K562 (cell line): ENCODE data around the gene IARS1.

ENCODE experiments used
- KLF13 ChIP-seq: fragments of 450-650 bp; IDR thresholded peaks from 2 replicates; pipeline ENCODE4 v1.6.1; 2016; ENCODE audit warnings: missing genetic modification characterization, low read depth, mild to moderate bottlenecking, missing compliant biosample characterization, moderate library complexity, borderline replicate concordance
- NRF1 ChIP-seq, 2 experiments: fragments of 450-650 bp; IDR thresholded peaks in 1 of 2; conservative IDR thresholded peaks in 1 of 2; 2 replicates each; pipeline ENCODE4 v1.6.1; 2014; ENCODE audit warnings: mild to moderate bottlenecking in 2 of 2
- RB1 ChIP-seq: fragments of 450-650 bp; IDR thresholded peaks from 2 replicates; pipeline ENCODE4 v1.6.1; 2017; ENCODE audit warnings: low read depth, mild to moderate bottlenecking
- TF ChIP-seq, protein P1 (sequence below), 3 experiments: IDR thresholded peaks in 2 of 3; conservative IDR thresholded peaks in 1 of 3; 2 replicates each; pipeline ENCODE4 v1.5.1; 2011 to 2012; ENCODE audit warnings: low read length in 3 of 3, mild to moderate bottlenecking in 3 of 3, control low read depth in 2 of 3, improper control_type of control experiment in 1 of 3, inconsistent platforms in 1 of 3, low read depth in 1 of 3, mixed read lengths in 1 of 3, moderate library complexity in 1 of 3; ENCODE audit not compliant: insufficient read depth in 2 of 3

DNA sequence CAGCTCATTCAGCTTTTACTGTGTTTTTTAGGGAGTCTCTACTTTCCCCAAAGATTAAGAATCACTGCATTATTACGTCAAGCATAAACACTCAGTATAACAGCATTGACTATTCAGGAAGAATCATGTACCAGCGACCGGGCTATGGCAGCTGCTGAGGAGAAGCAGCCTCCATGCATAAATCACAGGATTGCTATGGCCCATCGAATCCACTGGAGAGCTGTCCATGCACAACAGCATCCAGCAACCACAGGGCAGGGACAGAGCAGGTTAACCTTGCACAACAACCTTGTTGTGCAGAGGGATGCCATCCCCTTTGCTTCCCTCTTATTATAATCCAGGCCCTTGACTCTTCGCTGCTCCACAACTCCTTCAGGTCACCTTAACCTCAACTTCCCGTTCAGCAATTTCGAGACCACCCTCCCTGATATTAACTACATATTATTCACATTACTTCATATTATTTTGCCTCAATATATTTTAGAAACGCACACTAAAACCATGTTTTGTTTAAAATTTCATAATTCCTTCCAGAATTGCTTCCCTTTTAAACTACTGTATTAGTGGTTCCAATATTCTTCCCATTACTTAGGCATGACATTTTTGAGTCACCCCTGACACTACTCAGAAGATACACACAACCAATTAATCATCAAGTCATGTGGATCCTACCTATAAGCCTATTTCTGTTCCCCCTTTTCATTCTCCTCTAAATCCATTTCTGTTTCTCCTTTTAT, 991 bp downstream of the IARS1 start:
- TF ChIP-seq NRF1 (conservative IDR thresholded peaks at IDR 0.05 in 1 of 2, IDR thresholded peaks at IDR 0.05 in 1 of 2) (no peak), RB1 (no peak), KLF13 (no peak)
- TF ChIP-seq, protein P1, sequence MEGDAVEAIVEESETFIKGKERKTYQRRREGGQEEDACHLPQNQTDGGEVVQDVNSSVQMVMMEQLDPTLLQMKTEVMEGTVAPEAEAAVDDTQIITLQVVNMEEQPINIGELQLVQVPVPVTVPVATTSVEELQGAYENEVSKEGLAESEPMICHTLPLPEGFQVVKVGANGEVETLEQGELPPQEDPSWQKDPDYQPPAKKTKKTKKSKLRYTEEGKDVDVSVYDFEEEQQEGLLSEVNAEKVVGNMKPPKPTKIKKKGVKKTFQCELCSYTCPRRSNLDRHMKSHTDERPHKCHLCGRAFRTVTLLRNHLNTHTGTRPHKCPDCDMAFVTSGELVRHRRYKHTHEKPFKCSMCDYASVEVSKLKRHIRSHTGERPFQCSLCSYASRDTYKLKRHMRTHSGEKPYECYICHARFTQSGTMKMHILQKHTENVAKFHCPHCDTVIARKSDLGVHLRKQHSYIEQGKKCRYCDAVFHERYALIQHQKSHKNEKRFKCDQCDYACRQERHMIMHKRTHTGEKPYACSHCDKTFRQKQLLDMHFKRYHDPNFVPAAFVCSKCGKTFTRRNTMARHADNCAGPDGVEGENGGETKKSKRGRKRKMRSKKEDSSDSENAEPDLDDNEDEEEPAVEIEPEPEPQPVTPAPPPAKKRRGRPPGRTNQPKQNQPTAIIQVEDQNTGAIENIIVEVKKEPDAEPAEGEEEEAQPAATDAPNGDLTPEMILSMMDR (IDR thresholded peaks at IDR 0.05 in 2 of 3, conservative IDR thresholded peaks at IDR 0.05 in 1 of 3; ENCODE audit: insufficient read depth in 2 of 3, low read depth in 1 of 3, low read length in 3 of 3): no peak
